Measurements from ENCODE around the gene DHX35.

GRCh38 chr20:39047417-39047985, 85.4 kb downstream of the DHX35 start:
- TF ChIP-seq CTCF (conservative IDR thresholded peaks at IDR 0.05; ENCODE audit: low read depth, low read length) (no peak), POLR2A (IDR thresholded peaks at IDR 0.05; ENCODE audit: low read depth, low read length) (no peak), SMC3 (IDR thresholded peaks at IDR 0.05; ENCODE audit: low read depth, low read length) (no peak), MAFK (IDR thresholded peaks at IDR 0.05; ENCODE audit: low read depth, low read length) (no peak), RAD21 (IDR thresholded peaks at IDR 0.05; ENCODE audit: low read length) (no peak), CEBPB (IDR thresholded peaks at IDR 0.05; ENCODE audit: low read depth, low read length) (no peak), FOS (IDR thresholded peaks at IDR 0.05; ENCODE audit: low read depth, low read length) (no peak), MXI1 (IDR thresholded peaks at IDR 0.05; ENCODE audit: borderline replicate concordance, low read depth, low read length) (no peak), RCOR1 (IDR thresholded peaks at IDR 0.05; ENCODE audit: insufficient replicate concordance, low read length) (no peak)

All from IMR-90 (cell line).